ENCODE measurements around the gene GABARAP.

GABARAP gene

GRCh38 chr17:7219812-7220592 is 22.2 kb downstream of the GABARAP start, which contains the start of the genes ACADVL and DLG4:
Gene ACADVL (plus strand): TSS chr17:7219938. CDS start chr17:7219985, 47 bp downstream.
Gene DLG4 (minus strand): TSS chr17:7219836.
- Histone ChIP-seq H4K20me1 (ENCODE audit: insufficient read depth) (no peaks in the 10 kb centered on the region), H3K4me3 (IDR thresholded peaks at IDR 0.05; ENCODE audit: insufficient read depth, low read depth, low read length) (no peak within 1 kb of the TSS), H3K79me2 (ENCODE audit: insufficient read depth, low read depth) (no peaks in the 10 kb centered on the region), H3K4me1 (ENCODE audit: low read depth, poor library complexity, severe bottlenecking) (no peaks in the 10 kb centered on the region), H3K4me2 (peak within 1 kb of the TSS; percentile 33), H3K9ac (peak within 1 kb of the TSS; percentile 49; the same call in 1 of the 2 replicates), H3K27me3 (ENCODE audit: insufficient read depth, low read depth) (no peaks in the 10 kb centered on the region), H3K36me3 (ENCODE audit: insufficient read depth) (no peaks in the 10 kb centered on the region), H3K27ac (peak within 1 kb of the TSS; percentile 20; the same call in 1 of the 2 replicates), H2AFZ (ENCODE audit: low read depth) (no peak within 1 kb of the TSS; the same call in 1 of the 2 replicates)
- no peak for TF ChIP-seq CTCF (conservative IDR thresholded peaks at IDR 0.05; ENCODE audit: low read depth, low read length)

GRCh38 chr17:7219229-7219811 is 22.9 kb downstream of the GABARAP start:
- no peak for TF ChIP-seq CTCF (conservative IDR thresholded peaks at IDR 0.05; ENCODE audit: low read depth, low read length)
- no peak overlapping the region for H3K4me3 ChIP-seq (IDR thresholded peaks at IDR 0.05; ENCODE audit: insufficient read depth, low read depth, low read length)
- no peak overlapping the region for H3K4me2 ChIP-seq
- no peaks in the 10 kb centered on the region for H3K4me1 ChIP-seq (ENCODE audit: low read depth, poor library complexity, severe bottlenecking)
- H3K27ac ChIP-seq, result no peak overlapping the region
- H3K27me3 ChIP-seq (ENCODE audit: insufficient read depth, low read depth), result no peaks in the 10 kb centered on the region
- no peaks in the 10 kb centered on the region for H3K79me2 ChIP-seq (ENCODE audit: insufficient read depth, low read depth)
- H2AFZ ChIP-seq (ENCODE audit: low read depth), result no peak overlapping the region; the same call in 1 of the 2 replicates
- no peak overlapping the region for H3K9ac ChIP-seq
- no peaks in the 10 kb centered on the region for H4K20me1 ChIP-seq (ENCODE audit: insufficient read depth)
- no peaks in the 10 kb centered on the region for H3K36me3 ChIP-seq (ENCODE audit: insufficient read depth)

DNA sequence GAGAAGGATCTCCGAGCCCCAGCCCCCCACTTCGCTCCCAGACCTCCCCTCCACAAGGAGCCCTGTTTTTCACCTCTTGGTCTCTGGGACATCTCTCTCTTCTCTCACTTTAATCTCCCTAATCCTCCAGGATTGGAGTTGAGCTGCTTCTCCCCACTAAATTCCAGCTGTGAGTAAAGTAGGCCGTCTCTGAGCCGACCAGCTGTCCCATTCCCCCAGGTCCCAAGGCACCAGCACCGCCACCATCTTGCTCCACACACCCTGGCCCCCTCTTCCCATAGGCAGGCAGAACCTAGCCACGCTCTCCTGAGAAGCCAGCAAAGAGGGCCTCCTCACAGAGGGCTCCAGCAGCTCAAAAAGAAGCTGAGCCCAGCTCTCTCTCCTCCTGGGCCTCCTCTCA is 23.5 kb downstream of the GABARAP start:
- Histone ChIP-seq H3K27me3 (ENCODE audit: insufficient read depth, low read depth) (no peaks in the 10 kb centered on the region), H3K27ac (no peak overlapping the region), H3K4me1 (ENCODE audit: low read depth, poor library complexity, severe bottlenecking) (no peaks in the 10 kb centered on the region), H3K79me2 (ENCODE audit: insufficient read depth, low read depth) (no peaks in the 10 kb centered on the region), H4K20me1 (ENCODE audit: insufficient read depth) (no peaks in the 10 kb centered on the region), H3K4me3 (IDR thresholded peaks at IDR 0.05; ENCODE audit: insufficient read depth, low read depth, low read length) (no peak overlapping the region), H2AFZ (ENCODE audit: low read depth) (no peak overlapping the region), H3K4me2 (no peak overlapping the region), H3K9ac (no peak overlapping the region), H3K36me3 (ENCODE audit: insufficient read depth) (no peaks in the 10 kb centered on the region)
- TF ChIP-seq CTCF (conservative IDR thresholded peaks at IDR 0.05; ENCODE audit: low read depth, low read length), result no peak

GRCh38 chr17:7218166-7218565 is 24.1 kb downstream of the GABARAP start:
- Histone ChIP-seq H3K4me1 (ENCODE audit: low read depth, poor library complexity, severe bottlenecking) (no peaks in the 10 kb centered on the region), H3K79me2 (ENCODE audit: insufficient read depth, low read depth) (no peaks in the 10 kb centered on the region), H3K4me3 (IDR thresholded peaks at IDR 0.05; ENCODE audit: insufficient read depth, low read depth, low read length) (no peak overlapping the region), H2AFZ (ENCODE audit: low read depth) (no peak overlapping the region), H3K27me3 (ENCODE audit: insufficient read depth, low read depth) (no peaks in the 10 kb centered on the region), H3K9ac (no peak overlapping the region), H3K4me2 (no peak overlapping the region), H4K20me1 (ENCODE audit: insufficient read depth) (no peaks in the 10 kb centered on the region), H3K36me3 (ENCODE audit: insufficient read depth) (no peaks in the 10 kb centered on the region), H3K27ac (no peak overlapping the region)
- TF ChIP-seq CTCF (conservative IDR thresholded peaks at IDR 0.05; ENCODE audit: low read depth, low read length), result no peak
